ENCODE results near the gene SPEN. TPM values are rescaled to one million over a fixed set of nuclear protein-coding genes. Genes with fewer than 3 reads are reported as not detected.
"Not testable (repeated sequence)": the region's sequence is repeated elsewhere in the genome, so short reads cannot be mapped to it uniquely, and the experiment has no call there.

The SPEN gene
- total RNA-seq, 2 donors from 2014 or later = 46.7 to 47.6 TPM

DNA sequence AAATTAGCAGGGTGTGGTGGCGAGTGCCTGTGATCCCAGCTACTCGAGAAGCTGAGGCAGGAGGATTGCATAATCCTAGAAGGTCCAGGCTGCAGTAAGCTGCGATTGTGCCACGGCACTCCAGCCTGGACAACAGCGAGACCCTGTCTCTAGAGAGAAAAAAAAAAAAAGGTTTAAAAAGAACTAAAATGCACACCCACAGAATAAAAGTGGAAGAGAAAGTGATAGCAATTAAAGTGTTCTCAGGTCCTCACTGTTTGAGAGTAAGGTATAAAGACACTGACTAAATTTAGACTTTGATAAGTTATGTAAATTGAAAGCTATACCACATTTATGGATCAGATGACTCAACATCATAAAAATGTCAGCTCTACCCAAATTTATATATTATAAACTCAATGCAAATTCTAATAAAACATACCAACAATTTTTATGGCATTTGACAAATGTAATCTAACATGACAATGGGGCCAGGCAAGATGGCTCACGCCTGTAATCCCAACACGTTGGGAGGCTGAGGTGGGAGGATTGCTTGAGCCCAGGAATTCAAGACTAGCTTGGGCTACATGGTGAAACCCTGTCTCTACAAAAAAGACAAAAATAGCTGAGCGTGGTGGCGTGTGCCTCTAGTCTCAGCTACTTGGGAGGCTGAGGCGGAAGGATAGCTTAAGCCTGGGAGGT is 116.6 kb downstream of the SPEN start:
- no peak for DNase-seq
- intact Hi-C loops (cut with DNase I, micrococcal nuclease) = no loop called here
- ATAC-seq = peak; percentile 91

DNA sequence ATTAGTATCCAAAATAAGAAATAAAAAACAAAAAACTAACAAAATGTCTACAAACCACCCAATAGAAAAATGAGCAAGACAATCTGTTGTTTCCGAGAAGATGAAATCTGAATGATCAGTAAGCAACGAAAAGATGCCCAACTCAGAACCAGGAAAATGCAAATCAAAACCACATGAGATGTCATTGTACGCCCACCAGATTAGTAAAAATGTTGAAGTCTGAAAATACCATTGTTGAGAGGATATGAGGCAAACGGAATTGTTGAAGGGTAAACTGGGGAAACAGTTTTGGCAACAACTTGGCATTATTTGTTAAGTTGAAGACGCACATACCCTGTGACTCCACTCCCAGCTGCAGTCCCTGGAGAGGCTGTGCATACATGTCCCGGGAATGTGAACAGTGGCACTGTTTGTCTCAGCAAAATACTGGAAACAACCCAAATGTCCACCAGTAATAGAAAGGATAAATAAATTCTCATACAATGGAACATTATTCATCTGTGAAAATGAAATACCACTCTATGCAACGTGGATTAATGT is 117.8 kb downstream of the SPEN start:
- ATAC-seq (no peak), DNase-seq (no peak)
- intact Hi-C loops (cut with DNase I, micrococcal nuclease) = no loop called here

- no peak for ATAC-seq
- peak in 1 of 2 donors; percentile 41 for DNase-seq
- intact Hi-C loops (cut with DNase I, micrococcal nuclease) = no loop called here
Observed at GRCh38 chr1:15966081-15966955, 118.8 kb downstream of the SPEN start.

DNA sequence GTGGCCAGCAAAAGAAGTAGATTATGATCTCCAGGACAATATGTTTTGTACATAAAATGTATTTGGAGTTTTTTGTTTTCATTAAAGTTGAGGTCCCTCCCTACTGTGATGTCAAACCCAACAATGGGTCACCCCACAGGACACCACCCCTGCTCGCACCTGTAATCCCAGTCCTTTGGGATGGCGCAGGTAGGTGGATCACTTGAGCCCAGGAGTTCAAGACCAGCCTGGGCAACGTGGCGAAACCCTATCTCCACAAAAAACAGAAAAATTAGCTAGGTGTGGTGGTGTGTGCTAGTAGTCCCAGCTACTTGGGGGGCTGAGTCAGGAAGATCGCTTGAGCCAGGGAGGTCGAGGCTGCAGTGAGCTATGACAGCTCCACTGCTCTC is 119.4 kb downstream of the SPEN start:
- ATAC-seq = no peak
- DNase-seq = no peak
- intact Hi-C loops (cut with DNase I, micrococcal nuclease) = no loop called here

- ATAC-seq (no peak), DNase-seq (no peak)
- intact Hi-C loops (cut with DNase I, micrococcal nuclease) = no loop called here
Observed at GRCh38 chr1:15968172-15968571, 120.7 kb downstream of the SPEN start.

DNA sequence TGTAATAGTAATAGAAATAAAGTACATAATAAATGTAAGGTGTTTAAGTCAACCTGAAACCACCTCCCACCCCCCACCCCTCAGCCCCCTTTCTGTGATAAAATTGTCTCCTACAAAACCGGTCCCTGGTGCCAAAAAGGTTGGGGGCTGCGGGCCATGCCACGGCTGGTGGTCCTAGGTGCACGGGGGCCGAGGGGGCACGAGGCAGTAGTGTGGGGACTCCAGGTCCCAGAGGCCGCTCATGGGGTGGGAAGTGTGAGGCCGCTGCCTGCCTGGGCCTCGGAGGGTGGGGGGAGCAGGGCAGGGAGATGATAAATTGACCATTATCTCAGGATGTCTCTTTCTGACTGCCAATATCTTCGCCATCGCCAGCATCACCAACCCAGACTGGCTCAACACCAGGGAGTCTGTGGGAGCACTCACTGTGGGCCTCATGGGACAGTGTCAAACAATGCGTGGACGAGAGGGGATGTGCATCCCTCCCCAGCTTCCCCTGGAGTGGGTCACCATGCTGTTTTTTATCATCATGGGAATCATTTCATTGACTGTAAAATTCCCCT is 121.9 kb downstream of the SPEN start:
- no peak for ATAC-seq
- intact Hi-C loops (cut with DNase I, micrococcal nuclease) = no loop called here
- no peak for DNase-seq

GRCh38 chr1:15970911-15971310 is 123.4 kb downstream of the SPEN start:
- DNase-seq (no peak), ATAC-seq (no peak)
- intact Hi-C loops (cut with DNase I, micrococcal nuclease) = no loop called here

DNA sequence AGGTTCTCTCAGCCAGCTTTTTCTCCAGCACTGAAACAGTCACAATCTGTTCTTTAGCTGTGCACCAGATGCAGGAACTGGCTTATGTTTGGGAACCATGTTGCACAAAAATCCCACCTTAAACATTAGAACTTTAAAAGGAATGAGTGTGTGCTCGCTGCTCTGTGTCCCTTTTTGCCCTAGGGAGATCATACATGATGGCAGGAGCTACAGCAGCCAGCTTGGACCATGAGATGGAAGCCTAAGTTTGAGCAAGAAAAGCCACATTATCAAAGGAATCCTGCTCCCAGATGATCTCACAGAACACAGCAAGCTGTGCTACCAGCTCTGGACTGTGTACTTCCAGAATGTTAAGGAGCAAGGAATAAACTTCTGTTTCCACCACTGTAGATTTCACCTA is 124.9 kb downstream of the SPEN start:
- intact Hi-C loops (cut with DNase I, micrococcal nuclease) = no loop called here
- DNase-seq = no peak
- ATAC-seq = no peak

GRCh38 chr1:15973772-15974171 is 126.3 kb downstream of the SPEN start:
- ATAC-seq = no peak
- intact Hi-C loops (cut with DNase I, micrococcal nuclease) = no loop called here
- no peak for DNase-seq

DNA sequence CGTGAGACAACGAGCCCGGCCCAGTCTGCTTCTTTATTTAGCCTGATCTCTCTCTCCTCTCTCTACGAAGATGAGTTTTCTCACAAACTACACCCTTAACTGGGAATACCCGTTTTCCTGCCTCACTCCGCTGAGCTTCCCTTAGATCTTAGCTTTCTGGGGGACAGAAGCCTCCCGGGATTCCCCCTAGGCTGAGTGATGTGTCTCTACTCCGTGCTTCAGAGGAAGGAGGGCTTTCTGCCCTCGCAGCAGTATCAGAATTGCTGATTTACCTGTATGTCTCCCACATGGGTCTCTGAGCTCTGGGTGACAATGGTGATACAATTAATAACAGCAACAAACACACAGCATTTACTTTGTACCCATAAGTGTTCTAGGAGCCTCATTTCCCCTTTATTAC is 127.3 kb downstream of the SPEN start:
- intact Hi-C loops (cut with DNase I, micrococcal nuclease) = no loop called here
- DNase-seq (no peak), ATAC-seq (no peak)

GRCh38 chr1:15975358-15975804 is 127.9 kb downstream of the SPEN start:
- intact Hi-C loops (cut with DNase I, micrococcal nuclease) = no loop called here
- DNase-seq = peak in 1 of 2 donors; percentile 64
- ATAC-seq = peak; percentile 66

- peak; percentile 99 for ATAC-seq
- intact Hi-C loops (cut with DNase I, micrococcal nuclease) = no loop called here
- peak; percentile 93 to 98 for DNase-seq
Observed at GRCh38 chr1:15975805-15976680, 128.5 kb downstream of the SPEN start, which contains the start of gene ZBTB17. Gene ZBTB17 (minus strand): TSS chr1:15976101. CDS start chr1:15948495, 27,606 bp downstream.

- DNase-seq; ATAC-seq; intact Hi-C loops (cut with DNase I, micrococcal nuclease): not testable (repeated sequence)
Observed at GRCh38 chr1:15977947-15978346, 130.4 kb downstream of the SPEN start.

DNA sequence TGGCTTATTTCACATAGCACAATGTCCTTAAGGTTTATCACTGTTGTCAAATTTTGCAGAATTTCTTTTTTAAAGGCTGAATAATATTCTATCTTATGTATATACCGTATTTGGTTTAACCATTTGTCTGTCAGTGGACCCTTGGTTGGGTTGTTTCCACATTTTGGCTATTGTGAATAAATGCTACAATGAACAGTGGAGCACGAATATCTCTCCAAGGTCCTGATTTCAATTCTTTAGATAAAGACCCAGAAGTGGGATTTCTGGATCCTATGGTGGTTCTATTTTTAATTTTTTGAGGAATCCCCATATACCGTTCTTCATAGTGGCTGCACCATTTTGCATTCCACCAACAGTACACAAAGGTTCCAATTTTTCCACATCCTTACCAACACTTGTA is 134.2 kb downstream of the SPEN start:
- DNase-seq (no peak), ATAC-seq (no peak)
- intact Hi-C loops (cut with DNase I, micrococcal nuclease) = no loop called here

DNA sequence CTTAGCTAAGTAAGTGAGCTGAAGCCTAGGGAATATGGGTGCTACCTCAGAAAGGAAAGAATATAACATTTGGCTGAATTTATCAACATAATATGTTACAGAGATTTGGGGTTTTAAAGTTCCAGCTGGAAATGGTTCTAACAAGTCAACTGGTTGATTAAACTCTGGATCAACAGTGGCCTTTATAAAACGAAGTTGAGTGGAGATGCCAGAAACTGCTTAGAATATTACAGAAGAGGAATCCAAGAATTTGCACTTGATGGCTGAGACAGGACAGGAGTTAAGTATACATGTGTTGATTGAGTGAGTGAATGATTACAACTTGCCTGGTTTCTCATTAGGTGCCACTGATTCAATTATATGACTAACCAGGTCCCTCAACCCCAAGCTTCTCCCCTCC is 135.8 kb downstream of the SPEN start:
- intact Hi-C loops (cut with DNase I, micrococcal nuclease) = no loop called here
- no peak for ATAC-seq
- DNase-seq = no peak

- ATAC-seq = no peak
- no peak for DNase-seq
- intact Hi-C loops (cut with DNase I, micrococcal nuclease) = no loop called here
Observed at GRCh38 chr1:15985611-15986297, 138.2 kb downstream of the SPEN start.

DNA sequence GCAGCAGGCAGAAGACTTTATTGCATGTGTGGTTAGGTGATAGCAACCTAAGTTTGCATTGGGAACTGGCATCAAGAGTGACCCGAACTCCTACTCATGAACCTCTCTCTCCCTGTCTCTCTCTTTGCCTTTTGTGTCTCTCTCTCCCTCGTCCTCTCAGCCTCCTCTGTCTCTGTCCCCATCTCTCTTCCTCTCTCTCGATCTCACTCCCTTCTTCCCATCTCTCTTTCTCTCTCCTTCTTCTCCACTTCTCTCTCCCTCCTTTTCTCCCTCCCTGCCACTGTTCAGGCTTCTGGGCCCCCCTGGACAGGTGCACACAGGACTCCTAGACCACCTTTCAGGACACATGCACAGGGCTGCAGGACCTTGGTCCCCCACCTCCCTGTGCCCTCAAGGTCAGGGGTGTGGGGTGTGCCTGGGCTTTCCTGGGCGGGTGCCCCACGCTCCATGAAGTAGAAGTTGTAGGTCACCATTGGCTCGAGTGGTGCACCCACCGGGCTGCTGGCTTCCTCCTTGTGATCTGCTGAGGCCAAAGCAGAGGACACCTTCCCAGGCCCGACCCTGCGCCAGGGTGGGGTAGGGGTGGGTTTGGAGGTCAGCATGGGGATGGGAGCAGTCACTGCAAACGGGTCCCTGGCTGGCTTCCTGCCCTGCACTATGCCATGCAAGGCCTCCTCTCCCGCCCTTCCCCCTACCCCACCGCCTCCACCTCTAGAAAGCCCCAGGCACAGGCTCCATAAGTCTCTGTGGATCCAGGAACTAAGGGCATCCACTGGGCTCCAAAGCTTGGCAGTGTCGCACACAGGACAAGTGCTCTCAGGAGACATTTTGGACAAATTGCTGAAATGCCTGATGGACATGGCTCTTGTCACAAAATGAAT is 141.6 kb downstream of the SPEN start:
- no peak for DNase-seq
- no peak for ATAC-seq
- intact Hi-C loops (cut with DNase I, micrococcal nuclease) = no loop called here
